Body of pancreas (tissue), 4 donors: ENCODE data around the gene USP53. TPM values are rescaled to one million over a fixed set of nuclear protein-coding genes. Genes with fewer than 3 reads are reported as not detected.

ENCODE experiments used
- ATAC-seq: fragments of 150-250 bp; one replicate; pipeline ENCODE4 v1.9.1; 2016
- DNase-seq, 4 donors: peaks; one replicate each; pipeline ENCODE4 v3.0.0-alpha.2; 2019
- H3K27ac ChIP-seq, 4 donors: fragments of 200-600 bp; sonication (generic); 1 replicate in 3 of 4; 2 replicates in 1 of 4; pipeline versions ENCODE4 v1.5.1 to v1.6.1; 2016 to 2019; ENCODE audit warnings: mild to moderate bottlenecking in 1 of 4, mixed read lengths in 1 of 4, moderate library complexity in 1 of 4
- H3K27me3 ChIP-seq, 2 donors: fragments of 200-600 bp; sonication (generic); one replicate each; pipeline ENCODE4 v1.6.0; 2016; ENCODE audit warnings: mild to moderate bottlenecking in 1 of 2
- H3K36me3 ChIP-seq, 2 donors: fragments of 200-600 bp; sonication (generic); replicated peaks in 1 of 2; 2 replicates each; pipeline ENCODE4 v1.5.1; 2016; ENCODE audit warnings: low read depth in 2 of 2; ENCODE audit not compliant: insufficient read depth in 1 of 2
- H3K4me1 ChIP-seq: fragments of 200-600 bp; sonication (generic); one replicate; pipeline ENCODE4 v1.6.0; 2016
- H3K4me3 ChIP-seq, 2 donors: fragments of 200-600 bp; sonication (generic); 1 replicate in 1 of 2; 2 replicates in 1 of 2; pipeline ENCODE4 v1.5.1; 2016 to 2019
- H3K9me3 ChIP-seq, 3 donors: fragments of 200-600 bp; sonication (generic); 1 replicate in 2 of 3; 2 replicates in 1 of 3; pipeline ENCODE4 v1.5.1; 2016
- POLR2A ChIP-seq, 3 donors: fragments of 450-650 bp; IDR thresholded peaks; one replicate each; pipeline ENCODE4 v1.6.1; 2016; ENCODE audit warnings: antibody characterized with exemption in 3 of 3, mild to moderate bottlenecking in 2 of 3
- WGBS, 2 donors: methylation state at CpG; one replicate each; pipeline ENCODE4 v1.1.5; 2017; 5-methylcytosine and 5-hydroxymethylcytosine counted together
- intact Hi-C: fragments of 100-400 bp; cut with DNase I; formaldehyde crosslinking; loops from one replicate; pipeline ENCODE4 v1.15.1; 2023
- total RNA-seq, 2 donors: library from RNA; depleted of rRNA; stranded (reverse); fragments of >200 nt; gene quantifications; one replicate each; pipeline ENCODE4 v1.1.0, GENCODE V29; 2016
- TF ChIP-seq, protein P1 (sequence below), 7 experiments: fragments of 450-650 bp in 4 of 7; fragments of 200-600 bp in 3 of 7; sonication (generic) in 3 of 7; IDR thresholded peaks; one replicate each; pipeline ENCODE4 v1.5.1; 2016 to 2019; ENCODE audit warnings: antibody characterized with exemption in 7 of 7

Gene USP53
- total RNA-seq, 2 donors from 2014 or later, result 47.5 to 77.6 TPM

DNA sequence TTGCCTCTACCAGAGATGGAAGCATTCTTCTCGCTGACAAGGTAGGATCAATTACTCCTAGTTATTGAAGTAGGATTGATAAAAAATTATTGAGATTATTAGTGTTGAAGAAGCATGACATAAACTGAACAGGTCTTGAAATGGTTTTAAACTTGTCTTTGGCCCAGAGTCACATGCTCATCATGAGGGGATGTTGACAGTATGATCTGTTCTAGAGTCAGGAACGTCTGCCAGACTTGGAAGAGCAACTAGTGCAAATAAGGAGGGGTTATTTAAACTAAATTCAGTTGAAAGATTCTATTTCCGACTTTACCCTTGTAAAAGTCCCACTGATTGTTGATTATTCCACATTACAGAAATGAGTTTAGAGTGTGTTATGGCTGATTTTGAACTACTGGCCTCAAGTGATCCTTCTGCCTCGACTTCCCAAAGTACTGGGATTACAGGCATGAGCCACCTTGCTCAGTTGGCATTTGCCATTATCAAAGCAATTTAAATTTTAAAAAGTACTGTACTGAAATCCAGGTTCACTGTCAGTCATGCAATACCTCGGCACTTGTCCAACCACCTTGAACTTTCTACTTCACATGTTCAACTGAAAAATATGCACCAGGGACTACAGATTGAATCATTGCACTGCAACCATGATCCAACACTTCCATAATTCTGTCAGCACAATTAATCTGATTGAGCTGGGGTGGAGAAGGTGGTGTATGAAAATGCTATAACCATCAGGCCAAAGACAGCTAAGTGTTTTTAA lies 89.7 kb downstream of the USP53 start:
- DNase-seq (no peak), ATAC-seq (no peak)
- Histone ChIP-seq H3K36me3 (no peaks in the 10 kb centered on the region), H3K4me1 (peaks cover 21% of the 10 kb centered on the region), H3K4me3 (no peak overlapping the region), H3K27me3 (no peaks in the 10 kb centered on the region), H3K27ac (no peak overlapping the region), H3K9me3 (no peaks in the 10 kb centered on the region)
- WGBS, 2 donors, result 62 to 65% methylated on average over 5 of the region's 5 CpGs
- TF ChIP-seq, protein P1, sequence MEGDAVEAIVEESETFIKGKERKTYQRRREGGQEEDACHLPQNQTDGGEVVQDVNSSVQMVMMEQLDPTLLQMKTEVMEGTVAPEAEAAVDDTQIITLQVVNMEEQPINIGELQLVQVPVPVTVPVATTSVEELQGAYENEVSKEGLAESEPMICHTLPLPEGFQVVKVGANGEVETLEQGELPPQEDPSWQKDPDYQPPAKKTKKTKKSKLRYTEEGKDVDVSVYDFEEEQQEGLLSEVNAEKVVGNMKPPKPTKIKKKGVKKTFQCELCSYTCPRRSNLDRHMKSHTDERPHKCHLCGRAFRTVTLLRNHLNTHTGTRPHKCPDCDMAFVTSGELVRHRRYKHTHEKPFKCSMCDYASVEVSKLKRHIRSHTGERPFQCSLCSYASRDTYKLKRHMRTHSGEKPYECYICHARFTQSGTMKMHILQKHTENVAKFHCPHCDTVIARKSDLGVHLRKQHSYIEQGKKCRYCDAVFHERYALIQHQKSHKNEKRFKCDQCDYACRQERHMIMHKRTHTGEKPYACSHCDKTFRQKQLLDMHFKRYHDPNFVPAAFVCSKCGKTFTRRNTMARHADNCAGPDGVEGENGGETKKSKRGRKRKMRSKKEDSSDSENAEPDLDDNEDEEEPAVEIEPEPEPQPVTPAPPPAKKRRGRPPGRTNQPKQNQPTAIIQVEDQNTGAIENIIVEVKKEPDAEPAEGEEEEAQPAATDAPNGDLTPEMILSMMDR (IDR thresholded peaks at IDR 0.05), result no peak
- no peak for TF ChIP-seq POLR2A (IDR thresholded peaks at IDR 0.05)
- intact Hi-C loops, result no loop called here

DNA sequence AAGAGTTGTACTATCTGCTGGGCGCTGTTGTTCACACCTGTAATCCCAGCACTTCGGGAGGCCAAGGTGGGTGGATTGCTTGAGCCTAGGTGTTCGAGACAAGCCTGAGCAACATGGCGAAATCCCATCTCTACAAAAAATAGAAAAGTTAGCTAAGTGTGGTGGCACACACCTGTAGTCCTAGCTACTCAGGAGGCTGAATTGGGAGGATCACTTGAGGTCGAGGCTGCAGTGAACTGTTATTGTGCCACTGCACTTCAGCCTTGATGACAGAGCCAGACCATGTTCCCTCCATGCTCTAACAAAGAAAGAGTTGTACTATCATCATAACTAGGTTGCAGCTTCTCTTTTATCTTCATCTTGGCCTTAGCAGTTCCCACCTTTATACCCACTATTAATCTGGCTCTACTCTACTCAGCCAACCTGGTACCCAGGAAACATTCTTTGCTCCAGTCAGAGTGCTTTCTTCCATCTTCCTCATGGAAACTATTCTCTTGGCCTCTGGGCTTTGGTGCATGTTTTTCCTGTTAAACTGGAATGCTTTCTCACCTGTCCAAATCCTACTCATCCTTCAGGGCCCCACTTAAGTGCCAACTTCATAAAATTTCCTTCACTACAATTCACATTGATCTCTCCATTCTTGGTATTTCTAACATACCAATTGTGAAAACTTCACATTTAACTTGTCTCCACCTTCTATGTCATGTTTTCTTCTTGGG lies 91.2 kb downstream of the USP53 start:
- 78 to 83% methylated on average over 5 of the region's 5 CpGs for WGBS, 2 donors
- Histone ChIP-seq H3K27me3 (no peaks in the 10 kb centered on the region), H3K4me3 (no peak overlapping the region), H3K4me1 (peaks cover 11% of the 10 kb centered on the region), H3K9me3 (no peaks in the 10 kb centered on the region), H3K27ac (no peak overlapping the region), H3K36me3 (no peaks in the 10 kb centered on the region)
- no peak for ATAC-seq
- no peak for TF ChIP-seq POLR2A (IDR thresholded peaks at IDR 0.05)
- TF ChIP-seq, protein P1 (IDR thresholded peaks at IDR 0.05), result no peak
- DNase-seq, result no peak
- intact Hi-C loops, result no loop called here

DNA sequence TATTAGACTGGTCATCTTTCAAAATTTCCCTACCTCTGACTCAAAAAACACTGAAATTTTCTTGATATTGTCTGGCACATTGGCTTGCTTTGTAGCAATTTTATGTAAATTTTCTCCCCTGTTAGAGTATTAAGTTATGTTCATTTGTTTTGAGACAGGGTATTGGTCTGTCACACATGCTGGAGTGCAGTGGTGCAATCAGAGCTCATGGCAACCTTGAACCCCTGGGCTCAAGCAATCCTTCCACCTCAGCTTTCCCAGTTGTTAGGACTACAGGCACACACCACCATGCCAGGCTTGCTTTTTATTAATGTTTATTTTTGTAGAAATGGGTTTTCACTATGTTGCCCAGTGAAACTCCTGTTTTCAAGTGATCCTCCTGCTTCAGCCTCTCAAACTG lies 91.9 kb downstream of the USP53 start:
- Histone ChIP-seq H3K27ac (no peak overlapping the region), H3K27me3 (no peaks in the 10 kb centered on the region), H3K4me1 (peaks cover 7% of the 10 kb centered on the region), H3K9me3 (no peaks in the 10 kb centered on the region), H3K4me3 (no peak overlapping the region), H3K36me3 (no peaks in the 10 kb centered on the region)
- intact Hi-C loops, result no loop called here
- TF ChIP-seq POLR2A (IDR thresholded peaks at IDR 0.05), result no peak
- TF ChIP-seq, protein P1 (IDR thresholded peaks at IDR 0.05), result no peak
- ATAC-seq (no peak), DNase-seq (no peak)

DNA sequence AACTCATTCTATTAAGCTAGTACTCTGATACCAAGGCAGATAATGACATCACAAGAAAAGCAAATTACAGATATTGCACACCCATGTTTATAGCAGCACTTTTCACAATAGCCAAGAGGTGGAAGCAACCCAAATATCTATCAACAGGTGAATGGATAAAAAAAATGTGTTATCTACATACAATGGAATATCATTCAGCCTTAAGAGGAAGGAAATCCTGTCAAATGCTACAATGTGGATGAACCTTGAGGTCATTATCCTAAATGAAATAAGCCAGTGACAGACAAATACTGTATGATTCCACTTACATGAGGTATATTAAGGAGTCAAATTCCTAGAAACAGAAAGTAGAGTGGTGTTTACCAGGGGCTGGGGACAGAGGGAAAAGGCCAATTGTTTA lies 95.1 kb downstream of the USP53 start:
- TF ChIP-seq, protein P1 (IDR thresholded peaks at IDR 0.05), result no peak
- TF ChIP-seq POLR2A (IDR thresholded peaks at IDR 0.05), result no peak
- ATAC-seq (no peak), DNase-seq (no peak)
- intact Hi-C loops, result no loop called here
- Histone ChIP-seq H3K4me1 (no peaks in the 10 kb centered on the region), H3K9me3 (no peaks in the 10 kb centered on the region), H3K4me3 (no peak overlapping the region), H3K27ac (no peak overlapping the region), H3K36me3 (no peaks in the 10 kb centered on the region), H3K27me3 (no peaks in the 10 kb centered on the region)
